Calu3 (cell line): ENCODE results near the gene TMEM240. TPM values are rescaled to one million over a fixed set of nuclear protein-coding genes. Genes with fewer than 3 reads are reported as not detected.
"Not testable (repeated sequence)": the region's sequence is repeated elsewhere in the genome, so short reads cannot be mapped to it uniquely, and the experiment has no call there.

Source experiments
- BruUV-seq: library from RNA; stranded (reverse); fragments of 400-500 nt; replicated peaks from 2 replicates; lab custom pipeline; 2021; lab: Mats Ljungman, UMichigan
- CTCF ChIA-PET: fragments of 300-600 bp; sonication (Branson Sonifier 250); formaldehyde crosslinking; loops from one replicate; lab custom pipeline; 2022; ENCODE audit warnings: antibody characterized with exemption; lab: Charles Lee
- DNase-seq: peaks from one replicate; pipeline ENCODE4 v3.0.0; 2022
- H3K27ac Mint-ChIP-seq: one replicate; pipeline ENCODE4 v1.8.0; 2022; ENCODE audit warnings: mixed read lengths; ENCODE audit not compliant: unreplicated experiment
- H3K27me3 Mint-ChIP-seq: one replicate; pipeline ENCODE4 v1.8.0; 2022; ENCODE audit warnings: mixed read lengths; ENCODE audit not compliant: unreplicated experiment
- H3K36me3 Mint-ChIP-seq: one replicate; pipeline ENCODE4 v1.8.0; 2022; ENCODE audit warnings: mild to moderate bottlenecking, moderate library complexity, mixed read lengths; ENCODE audit not compliant: insufficient read depth, unreplicated experiment
- H3K4me1 Mint-ChIP-seq: one replicate; pipeline ENCODE4 v1.8.0; 2022; ENCODE audit warnings: mild to moderate bottlenecking, low read depth, mixed read lengths; ENCODE audit not compliant: unreplicated experiment
- H3K4me3 Mint-ChIP-seq: one replicate; pipeline ENCODE4 v1.8.0; 2022; ENCODE audit warnings: mild to moderate bottlenecking, low read depth, moderate library complexity, mixed read lengths; ENCODE audit not compliant: unreplicated experiment
- H3K9me3 Mint-ChIP-seq: one replicate; pipeline ENCODE4 v1.8.0; 2022; ENCODE audit warnings: low read depth, mixed read lengths; ENCODE audit not compliant: unreplicated experiment
- intact Hi-C: fragments of 100-400 bp; cut with micrococcal nuclease; formaldehyde crosslinking; loops from one replicate; pipeline ENCODE4 v1.10.0; 2022; ENCODE audit not compliant: unreplicated experiment
- total RNA-seq: library from RNA; stranded (reverse); gene quantifications from 2 replicates; pipeline ENCODE4 v1.2.3, GENCODE V29; 2022
- TF ChIP-seq, protein P1 (sequence below): fragments of 200-600 bp; IDR thresholded peaks from one replicate; pipeline ENCODE4 v1.8.0; 2022; ENCODE audit warnings: antibody characterized with exemption; ENCODE audit not compliant: unreplicated experiment

Gene TMEM240
- total RNA-seq, 1 experiment from 2014 or later: 5.1 TPM

DNA sequence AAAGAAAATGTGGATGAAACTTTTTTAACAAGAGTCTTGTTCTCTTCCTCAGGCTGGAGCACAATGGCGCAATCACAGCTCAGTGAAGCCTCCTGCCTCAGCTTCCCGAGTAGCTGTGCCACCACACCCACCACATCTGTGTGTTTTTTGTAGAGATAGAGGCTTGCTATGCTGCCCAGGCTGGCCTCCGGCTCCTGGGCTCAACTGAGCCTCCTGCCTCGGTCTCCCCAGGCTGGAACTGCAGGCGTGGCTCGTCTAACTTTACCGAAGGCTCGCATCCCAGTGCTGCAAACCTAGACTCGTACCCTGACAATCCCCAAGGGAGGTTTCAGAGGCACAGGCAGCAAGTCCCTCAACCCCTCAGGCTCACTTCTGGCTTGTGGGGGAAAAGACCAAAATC, 19.8 kb upstream of the TMEM240 start:
- CTCF ChIA-PET: no interaction called here
- Mint-ChIP-seq H3K36me3 (peaks cover 43% of the 10 kb centered on the region), H3K27me3 (no peaks in the 10 kb centered on the region), H3K27ac (no peak overlapping the region), H3K9me3 (no peaks in the 10 kb centered on the region), H3K4me1 (no peaks in the 10 kb centered on the region), H3K4me3 (no peak overlapping the region)
- no TSS peak for BruUV-seq
- DNase-seq: no peak
- intact Hi-C loops: no loop called here
- TF ChIP-seq, protein P1, sequence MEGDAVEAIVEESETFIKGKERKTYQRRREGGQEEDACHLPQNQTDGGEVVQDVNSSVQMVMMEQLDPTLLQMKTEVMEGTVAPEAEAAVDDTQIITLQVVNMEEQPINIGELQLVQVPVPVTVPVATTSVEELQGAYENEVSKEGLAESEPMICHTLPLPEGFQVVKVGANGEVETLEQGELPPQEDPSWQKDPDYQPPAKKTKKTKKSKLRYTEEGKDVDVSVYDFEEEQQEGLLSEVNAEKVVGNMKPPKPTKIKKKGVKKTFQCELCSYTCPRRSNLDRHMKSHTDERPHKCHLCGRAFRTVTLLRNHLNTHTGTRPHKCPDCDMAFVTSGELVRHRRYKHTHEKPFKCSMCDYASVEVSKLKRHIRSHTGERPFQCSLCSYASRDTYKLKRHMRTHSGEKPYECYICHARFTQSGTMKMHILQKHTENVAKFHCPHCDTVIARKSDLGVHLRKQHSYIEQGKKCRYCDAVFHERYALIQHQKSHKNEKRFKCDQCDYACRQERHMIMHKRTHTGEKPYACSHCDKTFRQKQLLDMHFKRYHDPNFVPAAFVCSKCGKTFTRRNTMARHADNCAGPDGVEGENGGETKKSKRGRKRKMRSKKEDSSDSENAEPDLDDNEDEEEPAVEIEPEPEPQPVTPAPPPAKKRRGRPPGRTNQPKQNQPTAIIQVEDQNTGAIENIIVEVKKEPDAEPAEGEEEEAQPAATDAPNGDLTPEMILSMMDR: no peak

DNA sequence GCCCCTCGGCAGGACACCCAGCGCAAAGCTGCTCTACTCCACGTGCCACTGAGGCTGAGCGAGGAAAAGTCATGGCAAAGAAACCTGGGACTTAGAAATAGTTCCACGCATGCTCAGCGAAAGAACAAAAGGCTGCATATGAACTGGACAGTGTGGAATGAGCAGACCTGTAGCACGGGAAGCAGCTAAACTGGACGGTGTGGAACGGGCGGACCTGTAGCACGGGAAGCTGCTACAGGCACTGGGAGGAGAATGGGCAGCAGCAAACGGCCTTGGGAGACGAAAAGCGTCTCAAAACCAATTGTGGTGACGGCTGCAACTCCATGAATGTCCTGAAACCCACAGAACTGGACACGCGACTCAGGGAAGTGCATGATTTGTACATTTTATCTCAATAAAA, 18.6 kb upstream of the TMEM240 start:
- H3K4me3 Mint-ChIP-seq: no peak overlapping the region
- H3K4me1 Mint-ChIP-seq: no peaks in the 10 kb centered on the region
- intact Hi-C loops: no loop called here
- H3K36me3 Mint-ChIP-seq: peaks cover 34% of the 10 kb centered on the region
- H3K27me3 Mint-ChIP-seq: no peaks in the 10 kb centered on the region
- CTCF ChIA-PET: no interaction called here
- TF ChIP-seq, protein P1: no peak
- no TSS peak for BruUV-seq
- no peak for DNase-seq
- no peak overlapping the region for H3K27ac Mint-ChIP-seq
- H3K9me3 Mint-ChIP-seq: no peaks in the 10 kb centered on the region

DNA sequence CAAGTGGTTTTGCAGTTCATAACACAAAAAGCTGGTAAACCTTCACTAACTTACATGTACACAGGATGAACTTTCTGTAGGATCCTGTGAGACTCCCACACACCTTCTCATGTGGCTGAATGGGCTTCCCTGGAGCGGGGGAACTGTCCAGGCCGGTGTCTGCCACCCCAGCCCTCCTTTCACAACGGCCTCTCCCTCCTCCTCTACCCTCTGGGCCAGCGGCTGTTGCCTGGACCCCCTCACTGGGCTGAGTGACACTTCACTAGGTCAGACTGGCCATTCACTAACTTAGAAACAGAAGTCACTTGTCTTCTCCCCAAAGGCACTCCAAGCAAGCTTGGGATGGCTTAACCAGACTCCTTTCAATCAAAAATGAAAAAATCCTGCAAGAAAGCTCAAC, 18.2 kb upstream of the TMEM240 start:
- CTCF ChIA-PET: no interaction called here
- intact Hi-C loops: no loop called here
- Mint-ChIP-seq H3K9me3 (no peaks in the 10 kb centered on the region), H3K36me3 (peaks cover 30% of the 10 kb centered on the region), H3K4me3 (no peak overlapping the region), H3K27me3 (no peaks in the 10 kb centered on the region), H3K27ac (no peak overlapping the region), H3K4me1 (no peaks in the 10 kb centered on the region)
- BruUV-seq: no TSS peak
- TF ChIP-seq, protein P1: no peak
- no peak for DNase-seq

DNA sequence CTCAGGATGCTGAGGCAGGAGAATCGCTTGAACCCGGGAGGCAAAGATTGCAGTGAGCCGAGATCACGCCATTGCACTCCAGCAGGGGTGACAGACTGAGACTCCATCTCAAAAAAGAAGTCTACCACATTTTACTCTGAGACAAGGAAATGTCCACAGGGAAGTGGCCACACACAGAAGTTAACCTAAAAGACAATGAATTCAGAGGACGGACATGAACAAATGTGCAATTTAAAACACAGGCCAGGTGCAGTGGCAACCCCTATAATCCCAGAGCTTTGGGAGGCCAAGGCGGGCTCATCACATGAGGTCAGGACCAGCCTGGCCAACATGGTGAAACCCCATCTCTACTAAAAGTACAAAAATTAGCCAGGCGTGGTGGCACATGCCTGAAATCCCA, 17.3 kb upstream of the TMEM240 start:
- intact Hi-C loops, H3K27me3 Mint-ChIP-seq, CTCF ChIA-PET, H3K27ac Mint-ChIP-seq, H3K9me3 Mint-ChIP-seq, BruUV-seq, H3K4me1 Mint-ChIP-seq, H3K4me3 Mint-ChIP-seq, DNase-seq: not testable (repeated sequence)
- peaks cover 26% of the 10 kb centered on the region for H3K36me3 Mint-ChIP-seq

DNA sequence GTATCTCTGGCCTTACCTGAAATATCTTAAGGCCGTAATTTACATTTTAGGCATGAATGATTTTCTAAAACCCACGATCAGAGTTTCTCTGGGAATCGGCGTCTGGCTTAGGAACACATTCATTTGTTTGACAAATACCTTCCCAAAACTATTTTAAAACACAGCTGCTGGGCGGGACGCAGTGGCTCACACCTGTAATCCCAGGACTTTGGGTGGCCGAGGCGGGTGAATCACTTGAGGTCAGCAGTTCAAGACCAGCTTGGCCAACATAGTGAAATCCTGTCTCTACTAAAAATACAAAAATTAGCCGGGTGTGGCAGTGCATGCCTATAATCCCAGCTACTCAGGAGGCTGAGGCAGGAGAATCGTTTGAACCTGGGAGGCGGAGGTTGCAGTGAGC, 16.5 kb upstream of the TMEM240 start:
- intact Hi-C loops, H3K4me3 Mint-ChIP-seq, H3K4me1 Mint-ChIP-seq, DNase-seq, H3K27ac Mint-ChIP-seq, H3K9me3 Mint-ChIP-seq, BruUV-seq, H3K27me3 Mint-ChIP-seq, CTCF ChIA-PET: not testable (repeated sequence)
- peaks cover 30% of the 10 kb centered on the region for H3K36me3 Mint-ChIP-seq
